Ishikawa (cell line): ENCODE results near the gene DPP4.
A peak's percentile ranks its signal among the peaks of the same experiment; 100 is the strongest.

ENCODE experiments used
- CEBPB ChIP-seq: IDR thresholded peaks from 2 replicates; pipeline ENCODE4 v1.6.1; 2012
- CREB1 ChIP-seq: IDR thresholded peaks from 2 replicates; pipeline ENCODE4 v1.6.1; 2012; ENCODE audit warnings: low read depth
- EGR1 ChIP-seq: IDR thresholded peaks from 2 replicates; pipeline ENCODE4 v1.6.1; 2012
- EP300 ChIP-seq: IDR thresholded peaks from 2 replicates; pipeline ENCODE4 v1.6.1; 2012; ENCODE audit warnings: borderline replicate concordance
- FOXM1 ChIP-seq: IDR thresholded peaks from 2 replicates; pipeline ENCODE4 v1.6.1; 2012; ENCODE audit warnings: low read depth, borderline replicate concordance
- MAX ChIP-seq: IDR thresholded peaks from 2 replicates; pipeline ENCODE4 v1.6.1; 2012
- NFIC ChIP-seq: IDR thresholded peaks from 2 replicates; pipeline ENCODE4 v1.6.1; 2012
- RAD21 ChIP-seq: IDR thresholded peaks from 2 replicates; pipeline ENCODE4 v1.6.1; 2012; ENCODE audit warnings: low read depth
- TAF1 ChIP-seq: IDR thresholded peaks from 2 replicates; pipeline ENCODE4 v1.6.1; 2012; ENCODE audit warnings: low read depth, mild to moderate bottlenecking
- TCF12 ChIP-seq: IDR thresholded peaks from 2 replicates; pipeline ENCODE4 v1.6.1; 2012; ENCODE audit warnings: low read depth
- TEAD4 ChIP-seq: IDR thresholded peaks from 2 replicates; pipeline ENCODE4 v1.6.1; 2012
- USF1 ChIP-seq: IDR thresholded peaks from 2 replicates; pipeline ENCODE4 v1.6.1; 2012
- YY1 ChIP-seq: IDR thresholded peaks from 2 replicates; pipeline ENCODE4 v1.6.1; 2012; ENCODE audit warnings: low read depth
- ZBTB7A ChIP-seq: IDR thresholded peaks from 2 replicates; pipeline ENCODE4 v1.6.1; 2012; ENCODE audit warnings: low read depth
- TF ChIP-seq, protein P1 (sequence below): IDR thresholded peaks from 2 replicates; pipeline ENCODE4 v1.6.1; 2012; ENCODE audit warnings: low read depth, mild to moderate bottlenecking

The DPP4 gene

DNA sequence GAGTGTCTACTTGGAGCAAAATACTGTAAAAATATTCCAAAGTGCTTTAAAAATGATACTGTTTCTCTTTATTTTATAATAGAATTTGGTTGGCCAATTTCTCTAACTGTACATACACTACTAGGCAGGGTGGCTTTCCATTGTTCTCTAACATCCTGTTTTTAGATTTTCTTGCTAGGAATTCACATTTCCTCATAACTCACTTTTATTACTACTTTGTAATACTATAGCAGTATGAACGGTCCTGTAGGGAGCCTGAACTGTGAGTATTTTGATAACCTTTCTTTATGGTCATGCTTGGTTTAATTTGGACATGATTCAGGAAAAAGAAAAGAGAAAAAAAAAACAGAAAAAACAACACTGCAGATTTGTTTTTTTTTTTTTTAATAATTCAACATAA, 40.3 kb upstream of the DPP4 start:
- TF ChIP-seq EGR1 (no peak), TEAD4 (peak; percentile 76), MAX (no peak), RAD21 (no peak), ZBTB7A (no peak), CEBPB (peak; percentile 48; the same call in 1 of the 2 replicates), FOXM1 (peak; percentile 71), NFIC (peak; percentile 74), EP300 (peak; percentile 76; the same call in 1 of the 2 replicates), CREB1 (no peak), TCF12 (no peak)

GRCh38 chr2:162113776-162114168, 39.8 kb upstream of the DPP4 start:
- TF ChIP-seq EGR1, result no peak
- no peak for TF ChIP-seq MAX
- TF ChIP-seq CEBPB, result peak; percentile 97
- 0 out of 2 replicates have a peak, but pooled peaks have one; percentile 1 for TF ChIP-seq NFIC

- 0 out of 2 replicates have a peak, but pooled peaks have one; percentile 28 for TF ChIP-seq NFIC
- TF ChIP-seq TAF1, result no peak
- peak; percentile 24; the same call in 1 of the 2 replicates for TF ChIP-seq EP300
- TF ChIP-seq CEBPB, result 0 out of 2 replicates have a peak, but pooled peaks have one; percentile 3
Observed at GRCh38 chr2:162113088-162113775, 39.2 kb upstream of the DPP4 start.

- TF ChIP-seq, protein P1, sequence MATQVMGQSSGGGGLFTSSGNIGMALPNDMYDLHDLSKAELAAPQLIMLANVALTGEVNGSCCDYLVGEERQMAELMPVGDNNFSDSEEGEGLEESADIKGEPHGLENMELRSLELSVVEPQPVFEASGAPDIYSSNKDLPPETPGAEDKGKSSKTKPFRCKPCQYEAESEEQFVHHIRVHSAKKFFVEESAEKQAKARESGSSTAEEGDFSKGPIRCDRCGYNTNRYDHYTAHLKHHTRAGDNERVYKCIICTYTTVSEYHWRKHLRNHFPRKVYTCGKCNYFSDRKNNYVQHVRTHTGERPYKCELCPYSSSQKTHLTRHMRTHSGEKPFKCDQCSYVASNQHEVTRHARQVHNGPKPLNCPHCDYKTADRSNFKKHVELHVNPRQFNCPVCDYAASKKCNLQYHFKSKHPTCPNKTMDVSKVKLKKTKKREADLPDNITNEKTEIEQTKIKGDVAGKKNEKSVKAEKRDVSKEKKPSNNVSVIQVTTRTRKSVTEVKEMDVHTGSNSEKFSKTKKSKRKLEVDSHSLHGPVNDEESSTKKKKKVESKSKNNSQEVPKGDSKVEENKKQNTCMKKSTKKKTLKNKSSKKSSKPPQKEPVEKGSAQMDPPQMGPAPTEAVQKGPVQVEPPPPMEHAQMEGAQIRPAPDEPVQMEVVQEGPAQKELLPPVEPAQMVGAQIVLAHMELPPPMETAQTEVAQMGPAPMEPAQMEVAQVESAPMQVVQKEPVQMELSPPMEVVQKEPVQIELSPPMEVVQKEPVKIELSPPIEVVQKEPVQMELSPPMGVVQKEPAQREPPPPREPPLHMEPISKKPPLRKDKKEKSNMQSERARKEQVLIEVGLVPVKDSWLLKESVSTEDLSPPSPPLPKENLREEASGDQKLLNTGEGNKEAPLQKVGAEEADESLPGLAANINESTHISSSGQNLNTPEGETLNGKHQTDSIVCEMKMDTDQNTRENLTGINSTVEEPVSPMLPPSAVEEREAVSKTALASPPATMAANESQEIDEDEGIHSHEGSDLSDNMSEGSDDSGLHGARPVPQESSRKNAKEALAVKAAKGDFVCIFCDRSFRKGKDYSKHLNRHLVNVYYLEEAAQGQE, result peak; percentile 69
- TF ChIP-seq ZBTB7A, result no peak
Observed at GRCh38 chr2:162111958-162112850, 38.2 kb upstream of the DPP4 start.

DNA sequence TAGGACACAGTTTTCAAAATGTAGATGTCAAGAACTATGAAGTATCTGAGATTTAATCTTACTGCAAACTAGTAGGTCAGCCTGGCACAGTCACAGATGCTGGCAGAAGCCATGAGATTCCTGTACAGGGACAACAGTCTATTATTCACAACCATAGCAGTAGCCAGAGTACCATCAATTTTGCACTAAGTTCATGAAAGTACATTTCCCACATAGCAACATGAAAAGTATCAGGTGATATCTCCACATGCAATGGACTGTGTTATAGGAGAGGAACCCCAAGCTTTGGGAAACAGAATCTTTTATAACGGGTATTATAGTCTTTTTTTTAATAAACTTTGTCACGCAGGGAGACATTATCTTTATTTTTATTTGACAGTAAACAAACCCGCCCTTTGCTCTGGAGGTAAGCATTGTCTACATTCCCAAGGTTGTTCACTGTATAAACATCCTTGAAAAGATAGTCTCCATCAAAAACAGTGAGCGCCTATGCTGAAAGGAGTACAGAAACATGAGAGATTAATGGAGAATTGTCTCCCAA, 33.4 kb upstream of the DPP4 start:
- TF ChIP-seq TAF1 (no peak), YY1 (no peak), MAX (no peak), TEAD4 (no peak), CREB1 (no peak), RAD21 (no peak), EP300 (no peak), ZBTB7A (no peak), EGR1 (no peak), FOXM1 (no peak), USF1 (no peak), NFIC (no peak), TCF12 (no peak)
- TF ChIP-seq, protein P1, result no peak

GRCh38 chr2:162106746-162107145, 32.7 kb upstream of the DPP4 start:
- TF ChIP-seq YY1 (no peak), TEAD4 (no peak), EP300 (no peak), CREB1 (no peak), CEBPB (no peak), MAX (no peak), USF1 (no peak), RAD21 (no peak), NFIC (no peak), ZBTB7A (no peak), EGR1 (no peak), FOXM1 (no peak), TAF1 (no peak)
- TF ChIP-seq, protein P1, result no peak
